SK-N-SH treated with all-trans-retinoic acid at 6 μM for 48 hours (cell line): Measurements from ENCODE around the gene BBS9.

Source experiments
- ATAC-seq: fragments of 200-7000 bp; cut with Tn5 transposase; 3 replicates; pipeline ENCODE4 v1.9.1; 2020; ENCODE audit warnings: mild to moderate bottlenecking, moderate library complexity
- ARNTL ChIP-seq: fragments of 450-650 bp; formaldehyde crosslinking; IDR thresholded peaks from 2 replicates; pipeline ENCODE4 v1.5.0; 2020; ENCODE audit warnings: low read depth, mild to moderate bottlenecking, moderate library complexity, borderline replicate concordance
- BACH2 ChIP-seq: fragments of 250-450 bp; sonication (Bioruptor Pico); IDR thresholded peaks from 2 replicates; pipeline ENCODE4 v1.9.0; 2021; ENCODE audit warnings: mild to moderate bottlenecking, borderline replicate concordance
- CREB5 ChIP-seq: fragments of 250-450 bp; sonication (Bioruptor Pico); IDR thresholded peaks from 2 replicates; pipeline ENCODE4 v1.5.1; 2020; ENCODE audit warnings: low read depth, mild to moderate bottlenecking, moderate library complexity
- CSDC2 ChIP-seq: fragments of 250-450 bp; sonication (Bioruptor Pico); IDR thresholded peaks from 2 replicates; pipeline ENCODE4 v1.5.0; 2020; ENCODE audit warnings: mild to moderate bottlenecking, moderate library complexity
- CSRNP3 ChIP-seq: fragments of 250-450 bp; sonication (Bioruptor Pico); IDR thresholded peaks from 2 replicates; pipeline ENCODE4 v1.5.1; 2021; ENCODE audit warnings: mild to moderate bottlenecking, moderate library complexity
- ESRRG ChIP-seq: fragments of 250-450 bp; sonication (Bioruptor Pico); IDR thresholded peaks from 2 replicates; pipeline ENCODE4 v1.6.1; 2021; ENCODE audit warnings: mild to moderate bottlenecking
- GLIS3 ChIP-seq: fragments of 250-450 bp; sonication (Bioruptor Pico); IDR thresholded peaks from 2 replicates; pipeline ENCODE4 v1.5.0; 2020; ENCODE audit warnings: mild to moderate bottlenecking, moderate library complexity
- ISL1 ChIP-seq: fragments of 250-450 bp; sonication (Bioruptor Pico); IDR thresholded peaks from 2 replicates; pipeline ENCODE4 v2.1.2; 2022; ENCODE audit warnings: mild to moderate bottlenecking, moderate library complexity
- PATZ1 ChIP-seq: fragments of 250-450 bp; sonication (Bioruptor Pico); IDR thresholded peaks from 2 replicates; pipeline ENCODE4 v1.8.0; 2020; ENCODE audit warnings: mild to moderate bottlenecking, moderate library complexity, borderline replicate concordance
- POU6F1 ChIP-seq: fragments of 250-450 bp; sonication (Bioruptor Pico); IDR thresholded peaks from 2 replicates; pipeline ENCODE4 v1.8.0; 2021; ENCODE audit warnings: low read depth, mild to moderate bottlenecking, moderate library complexity, borderline replicate concordance
- RARB ChIP-seq: fragments of 250-450 bp; sonication (Bioruptor Pico); IDR thresholded peaks from 2 replicates; pipeline ENCODE4 v1.8.0; 2021; ENCODE audit warnings: mild to moderate bottlenecking, moderate library complexity
- SNAI2 ChIP-seq: fragments of 250-450 bp; sonication (Bioruptor Pico); IDR thresholded peaks from 2 replicates; pipeline ENCODE4 v1.5.0; 2020; ENCODE audit warnings: mild to moderate bottlenecking, moderate library complexity
- TCF4 ChIP-seq: fragments of 250-450 bp; sonication (Bioruptor Pico); IDR thresholded peaks from 2 replicates; pipeline ENCODE4 v1.8.0; 2021; ENCODE audit warnings: mild to moderate bottlenecking, moderate library complexity, borderline replicate concordance
- TOX ChIP-seq: fragments of 250-450 bp; sonication (Bioruptor Pico); IDR thresholded peaks from 2 replicates; pipeline ENCODE4 v1.8.0; 2021; ENCODE audit warnings: mild to moderate bottlenecking, moderate library complexity, borderline replicate concordance
- TSHZ2 ChIP-seq: fragments of 250-450 bp; sonication (Bioruptor Pico); IDR thresholded peaks from 2 replicates; pipeline ENCODE4 v1.5.0; 2020; ENCODE audit warnings: mild to moderate bottlenecking, moderate library complexity
- ZC3H10 ChIP-seq: fragments of 250-450 bp; sonication (Bioruptor Pico); IDR thresholded peaks from 2 replicates; pipeline ENCODE4 v1.5.1; 2021; ENCODE audit warnings: mild to moderate bottlenecking, moderate library complexity
- ZFP3 ChIP-seq: fragments of 250-450 bp; sonication (Bioruptor Pico); IDR thresholded peaks from 2 replicates; pipeline ENCODE4 v1.5.0; 2020; ENCODE audit warnings: mild to moderate bottlenecking, moderate library complexity
- ZFP30 ChIP-seq: fragments of 450-650 bp; formaldehyde crosslinking; IDR thresholded peaks from 2 replicates; pipeline ENCODE4 v1.5.0; 2022; ENCODE audit warnings: mild to moderate bottlenecking, moderate library complexity
- ZNF565 ChIP-seq: fragments of 450-650 bp; formaldehyde crosslinking; conservative IDR thresholded peaks from 2 replicates; pipeline ENCODE4 v1.5.0; 2020; ENCODE audit warnings: low read depth, mild to moderate bottlenecking, moderate library complexity
- ZNF70 ChIP-seq: fragments of 450-650 bp; formaldehyde crosslinking; IDR thresholded peaks from 2 replicates; pipeline ENCODE4 v1.5.0; 2020; ENCODE audit warnings: mild to moderate bottlenecking, moderate library complexity
- ZNF8 ChIP-seq: fragments of 450-650 bp; formaldehyde crosslinking; IDR thresholded peaks from 2 replicates; pipeline ENCODE4 v1.5.0; 2020; ENCODE audit warnings: mild to moderate bottlenecking, moderate library complexity

The BBS9 gene

GRCh38 chr7:33646166-33646565 is 516.8 kb downstream of the BBS9 start:
- ATAC-seq: no peak

GRCh38 chr7:33646891-33647391 is 517.6 kb downstream of the BBS9 start:
- TF ChIP-seq ZFP30 (CRISPR knock-in tag): no peak
- TF ChIP-seq POU6F1 (CRISPR knock-in tag): no peak
- no peak for TF ChIP-seq TOX (CRISPR knock-in tag)
- TF ChIP-seq TCF4 (CRISPR knock-in tag): no peak
- TF ChIP-seq TSHZ2 (CRISPR knock-in tag): no peak
- TF ChIP-seq CREB5: no peak
- TF ChIP-seq RARB (CRISPR knock-in tag): no peak
- no peak for TF ChIP-seq ZFP3 (CRISPR knock-in tag)
- TF ChIP-seq ESRRG (CRISPR knock-in tag): no peak
- no peak for TF ChIP-seq ZNF565 (CRISPR knock-in tag)
- TF ChIP-seq SNAI2 (CRISPR knock-in tag): no peak
- TF ChIP-seq PATZ1 (CRISPR knock-in tag): no peak
- no peak for TF ChIP-seq GLIS3 (CRISPR knock-in tag)
- TF ChIP-seq ZNF8 (CRISPR knock-in tag): no peak
- TF ChIP-seq ARNTL (CRISPR knock-in tag): no peak
- no peak for TF ChIP-seq ISL1 (CRISPR knock-in tag)
- no peak for TF ChIP-seq CSDC2 (CRISPR knock-in tag)
- no peak for TF ChIP-seq CSRNP3 (CRISPR knock-in tag)
- ATAC-seq: no peak

More at GRCh38 chr7:33646166-33646565, 516.8 kb downstream of the BBS9 start:
- TF ChIP-seq ZFP30 (CRISPR knock-in tag) (no peak), CSRNP3 (CRISPR knock-in tag) (no peak), ZNF8 (CRISPR knock-in tag) (no peak), ZC3H10 (CRISPR knock-in tag) (no peak), PATZ1 (CRISPR knock-in tag) (no peak), TCF4 (CRISPR knock-in tag) (no peak), ZNF565 (CRISPR knock-in tag) (no peak), ESRRG (CRISPR knock-in tag) (no peak), ZNF70 (no peak), BACH2 (no peak), RARB (CRISPR knock-in tag) (no peak), ARNTL (CRISPR knock-in tag) (no peak), SNAI2 (CRISPR knock-in tag) (no peak)
